ENCODE data around the gene FAM171A1.

The FAM171A1 gene

DNA sequence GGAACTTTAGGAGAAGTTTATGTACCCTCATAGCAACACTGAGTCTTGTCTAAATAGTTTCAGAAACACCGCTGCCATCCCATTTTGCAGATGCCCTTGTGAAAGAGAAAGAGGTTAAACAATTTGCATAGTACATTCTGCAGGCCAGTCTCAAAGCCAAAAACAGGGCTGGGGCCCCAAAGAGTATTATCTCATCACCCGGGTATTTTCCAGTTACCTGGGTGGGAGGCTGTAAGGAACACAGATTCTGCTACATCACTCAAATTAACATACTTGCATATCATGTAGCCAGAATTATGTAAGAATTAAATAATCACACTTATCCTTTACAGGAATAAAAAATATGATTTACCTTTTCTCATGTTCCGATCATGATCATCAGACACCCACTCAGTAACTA is 3.1 kb upstream of the FAM171A1 start:
- H2AFZ ChIP-seq (ENCODE audit: low read depth, low read length): no peak overlapping the region

GRCh38 chr10:15373199-15373598 is 2.1 kb upstream of the FAM171A1 start:
- H3K27me3 ChIP-seq (ENCODE audit: low read depth, low read length): no peaks in the 10 kb centered on the region
- no peaks in the 10 kb centered on the region for H3K4me1 ChIP-seq (ENCODE audit: low read length)
- H3K9me3 ChIP-seq (ENCODE audit: insufficient read depth, low read length): no peaks in the 10 kb centered on the region
- H3K4me2 ChIP-seq (ENCODE audit: low read length): no peak overlapping the region
- H3K36me3 ChIP-seq (replicated peaks; ENCODE audit: low read depth, low read length): no peaks in the 10 kb centered on the region
- H2AFZ ChIP-seq (ENCODE audit: low read depth, low read length): no peak overlapping the region
- TF ChIP-seq CTCF (IDR thresholded peaks at IDR 0.05; ENCODE audit: low read depth, low read length): no peak
- no peak for TF ChIP-seq EZH2phosphoT487 (IDR thresholded peaks at IDR 0.05; ENCODE audit: low read depth)
- no peak overlapping the region for H3K27ac ChIP-seq (ENCODE audit: low read length)
- no peak overlapping the region for H3K9ac ChIP-seq (ENCODE audit: low read length)
- H3K79me2 ChIP-seq (ENCODE audit: low read length): no peaks in the 10 kb centered on the region
- H3K4me3 ChIP-seq (ENCODE audit: low read length): no peak overlapping the region
- H4K20me1 ChIP-seq (ENCODE audit: insufficient read depth, low read length): no peaks in the 10 kb centered on the region

More for the DNA sequence above, 3.1 kb upstream of the FAM171A1 start:
- Histone ChIP-seq H4K20me1 (ENCODE audit: insufficient read depth, low read length) (no peaks in the 10 kb centered on the region), H3K9me3 (ENCODE audit: insufficient read depth, low read length) (no peaks in the 10 kb centered on the region), H3K4me3 (ENCODE audit: low read length) (no peak overlapping the region), H3K4me2 (ENCODE audit: low read length) (no peak overlapping the region), H3K79me2 (ENCODE audit: low read length) (no peaks in the 10 kb centered on the region), H3K27me3 (ENCODE audit: low read depth, low read length) (no peaks in the 10 kb centered on the region), H3K4me1 (ENCODE audit: low read length) (no peaks in the 10 kb centered on the region), H3K27ac (ENCODE audit: low read length) (no peak overlapping the region), H3K9ac (ENCODE audit: low read length) (no peak overlapping the region), H3K36me3 (replicated peaks; ENCODE audit: low read depth, low read length) (no peaks in the 10 kb centered on the region)
- no peak for TF ChIP-seq EZH2phosphoT487 (IDR thresholded peaks at IDR 0.05; ENCODE audit: low read depth)
- no peak for TF ChIP-seq CTCF (IDR thresholded peaks at IDR 0.05; ENCODE audit: low read depth, low read length)

- Histone ChIP-seq H3K27me3 (ENCODE audit: low read depth, low read length) (no peaks in the 10 kb centered on the region), H2AFZ (ENCODE audit: low read depth, low read length) (no peak overlapping the region), H4K20me1 (ENCODE audit: insufficient read depth, low read length) (no peaks in the 10 kb centered on the region), H3K36me3 (replicated peaks; ENCODE audit: low read depth, low read length) (no peaks in the 10 kb centered on the region), H3K4me2 (ENCODE audit: low read length) (no peak overlapping the region), H3K9ac (ENCODE audit: low read length) (no peak overlapping the region), H3K4me3 (ENCODE audit: low read length) (no peak overlapping the region), H3K79me2 (ENCODE audit: low read length) (no peaks in the 10 kb centered on the region), H3K4me1 (ENCODE audit: low read length) (no peaks in the 10 kb centered on the region), H3K27ac (ENCODE audit: low read length) (no peak overlapping the region), H3K9me3 (ENCODE audit: insufficient read depth, low read length) (no peaks in the 10 kb centered on the region)
- TF ChIP-seq EZH2phosphoT487 (IDR thresholded peaks at IDR 0.05; ENCODE audit: low read depth) (no peak), CTCF (IDR thresholded peaks at IDR 0.05; ENCODE audit: low read depth, low read length) (no peak)
Measured at GRCh38 chr10:15370212-15370855, 755 bp downstream of the FAM171A1 start.

DNA sequence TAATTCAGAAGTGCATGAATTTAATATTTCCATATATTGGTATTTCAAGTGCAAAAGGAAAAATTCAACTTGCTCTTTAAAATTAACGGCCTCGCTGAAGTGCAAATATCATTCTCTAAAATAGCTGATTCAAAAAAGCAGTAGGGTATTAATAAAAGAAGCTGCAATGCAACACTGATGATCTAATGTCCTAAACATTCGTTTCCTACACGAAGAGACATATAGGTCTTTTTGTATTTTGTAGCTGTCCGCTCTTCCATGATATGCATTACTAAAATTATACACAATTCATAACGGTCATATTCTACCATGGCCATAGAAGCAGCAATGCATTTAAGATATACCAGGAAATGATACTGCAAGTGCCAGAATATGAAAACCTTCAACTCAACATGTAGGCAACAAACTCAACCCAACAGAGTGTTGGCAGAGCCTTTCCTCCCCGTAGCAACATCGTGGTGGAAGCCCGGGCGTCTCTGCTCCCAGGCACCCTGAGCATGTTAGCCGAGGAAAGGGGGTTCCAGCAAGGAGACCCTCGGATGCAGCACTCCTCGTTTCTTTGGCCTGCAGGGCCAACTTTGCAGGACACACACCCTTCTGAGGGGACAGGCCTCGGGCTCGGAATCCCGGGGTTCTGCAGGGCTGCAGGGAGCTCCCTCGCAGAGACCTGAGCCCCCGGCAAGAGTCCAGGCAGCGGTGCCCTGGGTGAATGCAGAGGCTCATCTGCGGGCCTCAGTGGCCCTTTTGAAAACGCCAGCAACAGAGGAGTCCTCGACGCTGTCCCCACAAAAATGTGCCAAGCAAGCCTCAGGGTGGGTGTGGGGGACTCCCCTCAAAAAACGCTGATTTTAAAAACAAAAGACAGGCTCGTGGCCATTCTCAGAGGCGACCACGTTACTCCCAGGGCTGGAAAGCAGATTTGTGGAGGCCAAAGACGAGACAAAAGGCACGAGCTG is 1.6 kb downstream of the FAM171A1 start:
- H3K4me3 ChIP-seq (ENCODE audit: low read length): no peak overlapping the region
- TF ChIP-seq EZH2phosphoT487 (IDR thresholded peaks at IDR 0.05; ENCODE audit: low read depth): no peak
- TF ChIP-seq CTCF (IDR thresholded peaks at IDR 0.05; ENCODE audit: low read depth, low read length): no peak

More for the DNA sequence above, 1.6 kb downstream of the FAM171A1 start:
- Histone ChIP-seq H3K9ac (ENCODE audit: low read length) (no peak overlapping the region), H4K20me1 (ENCODE audit: insufficient read depth, low read length) (no peaks in the 10 kb centered on the region), H3K27ac (ENCODE audit: low read length) (no peak overlapping the region), H3K4me1 (ENCODE audit: low read length) (no peaks in the 10 kb centered on the region), H3K36me3 (replicated peaks; ENCODE audit: low read depth, low read length) (no peaks in the 10 kb centered on the region), H3K4me2 (ENCODE audit: low read length) (no peak overlapping the region), H2AFZ (ENCODE audit: low read depth, low read length) (no peak overlapping the region), H3K79me2 (ENCODE audit: low read length) (no peaks in the 10 kb centered on the region), H3K9me3 (ENCODE audit: insufficient read depth, low read length) (no peaks in the 10 kb centered on the region), H3K27me3 (ENCODE audit: low read depth, low read length) (no peaks in the 10 kb centered on the region)

Data from OCI-LY3 (cell line).